Suprapubic skin (tissue), 4 donors: ENCODE data around the gene SLC39A9. TPM values are rescaled to one million over a fixed set of nuclear protein-coding genes. Genes with fewer than 3 reads are reported as not detected.

Source experiments
- DNase-seq, 2 donors: peaks; one replicate each; pipeline ENCODE4 v3.0.0-alpha.2; 2019; ENCODE audit warnings: low spot score in 2 of 2
- H3K27ac ChIP-seq: fragments of 200-600 bp; sonication (generic); one replicate; pipeline ENCODE4 v1.5.1; 2019
- H3K27me3 ChIP-seq: fragments of 200-600 bp; sonication (generic); one replicate; pipeline ENCODE4 v1.5.1; 2019
- H3K36me3 ChIP-seq: fragments of 200-600 bp; sonication (generic); one replicate; pipeline ENCODE4 v1.5.1; 2019
- H3K4me1 ChIP-seq: fragments of 200-600 bp; sonication (generic); one replicate; pipeline ENCODE4 v1.5.1; 2019
- H3K4me3 ChIP-seq: fragments of 200-600 bp; sonication (generic); one replicate; pipeline ENCODE4 v1.5.1; 2019; ENCODE audit warnings: mild to moderate bottlenecking
- H3K9me3 ChIP-seq: fragments of 200-600 bp; sonication (generic); one replicate; pipeline ENCODE4 v1.5.1; 2019
- EP300 ChIP-seq: sonication (generic); formaldehyde crosslinking; IDR thresholded peaks from one replicate; pipeline ENCODE4 v1.6.1; 2017; ENCODE audit warnings: antibody characterized with exemption
- POLR2A ChIP-seq, 2 donors: fragments of 450-650 bp; IDR thresholded peaks; one replicate each; pipeline ENCODE4 v1.6.1; 2017; ENCODE audit warnings: antibody characterized with exemption in 2 of 2, mild to moderate bottlenecking in 2 of 2, moderate library complexity in 2 of 2
- POLR2AphosphoS5 ChIP-seq, 3 donors: sonication (generic); formaldehyde crosslinking; IDR thresholded peaks; one replicate each; pipeline ENCODE4 v1.6.1; 2017; ENCODE audit warnings: antibody characterized with exemption in 3 of 3
- WGBS: methylation state at CpG from one replicate; pipeline ENCODE4 v1.1.5; 2018; 5-methylcytosine and 5-hydroxymethylcytosine counted together
- total RNA-seq, 4 donors: library from RNA; depleted of rRNA; stranded (reverse); fragments of >200 nt; gene quantifications; one replicate each; pipeline ENCODE4 v1.1.0, GENCODE V29; 2016
- TF ChIP-seq, protein P1 (sequence below), 2 donors: fragments of 200-600 bp in 1 of 2; fragments of 450-650 bp in 1 of 2; sonication (generic) in 1 of 2; IDR thresholded peaks; one replicate each; pipeline ENCODE4 v1.5.1; 2016 to 2019; ENCODE audit warnings: antibody characterized with exemption in 2 of 2, mild to moderate bottlenecking in 1 of 2, moderate library complexity in 1 of 2

The SLC39A9 gene
- total RNA-seq, 4 donors from 2014 or later = 46.5 to 65.6 (median 60.2) TPM

- Histone ChIP-seq H3K36me3 (peaks cover 43% of the 10 kb centered on the region), H3K27ac (no peak overlapping the region), H3K4me3 (no peak overlapping the region), H3K9me3 (no peaks in the 10 kb centered on the region), H3K4me1 (peaks cover 47% of the 10 kb centered on the region), H3K27me3 (no peaks in the 10 kb centered on the region)
- 96% methylated on average over 4 of the region's 4 CpGs for WGBS
- DNase-seq = no peak
- TF ChIP-seq POLR2A (IDR thresholded peaks at IDR 0.05) = no peak
- TF ChIP-seq, protein P1, sequence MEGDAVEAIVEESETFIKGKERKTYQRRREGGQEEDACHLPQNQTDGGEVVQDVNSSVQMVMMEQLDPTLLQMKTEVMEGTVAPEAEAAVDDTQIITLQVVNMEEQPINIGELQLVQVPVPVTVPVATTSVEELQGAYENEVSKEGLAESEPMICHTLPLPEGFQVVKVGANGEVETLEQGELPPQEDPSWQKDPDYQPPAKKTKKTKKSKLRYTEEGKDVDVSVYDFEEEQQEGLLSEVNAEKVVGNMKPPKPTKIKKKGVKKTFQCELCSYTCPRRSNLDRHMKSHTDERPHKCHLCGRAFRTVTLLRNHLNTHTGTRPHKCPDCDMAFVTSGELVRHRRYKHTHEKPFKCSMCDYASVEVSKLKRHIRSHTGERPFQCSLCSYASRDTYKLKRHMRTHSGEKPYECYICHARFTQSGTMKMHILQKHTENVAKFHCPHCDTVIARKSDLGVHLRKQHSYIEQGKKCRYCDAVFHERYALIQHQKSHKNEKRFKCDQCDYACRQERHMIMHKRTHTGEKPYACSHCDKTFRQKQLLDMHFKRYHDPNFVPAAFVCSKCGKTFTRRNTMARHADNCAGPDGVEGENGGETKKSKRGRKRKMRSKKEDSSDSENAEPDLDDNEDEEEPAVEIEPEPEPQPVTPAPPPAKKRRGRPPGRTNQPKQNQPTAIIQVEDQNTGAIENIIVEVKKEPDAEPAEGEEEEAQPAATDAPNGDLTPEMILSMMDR (IDR thresholded peaks at IDR 0.05) = no peak
- TF ChIP-seq POLR2AphosphoS5 (IDR thresholded peaks at IDR 0.05) = no peak
Observed at GRCh38 chr14:69395929-69396328, 2.6 kb upstream of the SLC39A9 start.

- Histone ChIP-seq H3K27ac (peak overlapping the region; percentile 92), H3K9me3 (no peaks in the 10 kb centered on the region), H3K4me3 (peak overlapping the region; percentile 84), H3K4me1 (peaks cover 57% of the 10 kb centered on the region), H3K27me3 (no peaks in the 10 kb centered on the region), H3K36me3 (peaks cover 21% of the 10 kb centered on the region)
- WGBS = 0% methylated on average over 7 of the region's 18 CpGs
- TF ChIP-seq POLR2AphosphoS5 (IDR thresholded peaks at IDR 0.05) (no peak), POLR2A (IDR thresholded peaks at IDR 0.05) (no peak)
- peak in 1 of 2 donors; percentile 79 for DNase-seq
Observed at GRCh38 chr14:69398818-69399210, 322 bp downstream of the SLC39A9 start.

DNA sequence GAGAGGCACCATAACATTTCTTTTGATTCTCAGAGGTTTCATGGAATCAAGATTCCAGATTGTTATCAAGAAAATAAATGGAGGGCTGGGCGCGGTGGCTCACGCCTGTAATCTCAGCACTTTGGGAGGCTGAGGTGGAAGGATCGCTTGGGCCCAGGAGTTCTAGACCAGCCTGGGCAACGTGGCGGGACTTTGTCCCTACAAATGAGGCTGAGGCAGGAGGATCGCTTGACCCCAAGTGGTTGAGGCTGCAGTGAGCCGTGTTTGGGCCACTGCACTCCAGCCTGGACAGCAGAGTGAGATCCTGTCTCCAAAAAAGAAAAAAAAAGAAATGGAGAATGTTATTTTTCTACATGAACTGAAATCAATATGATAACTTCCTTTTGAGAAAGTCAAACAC is 1.3 kb downstream of the SLC39A9 start:
- Histone ChIP-seq H3K27me3 (no peaks in the 10 kb centered on the region), H3K4me3 (peak overlapping the region; percentile 84), H3K27ac (no peak overlapping the region), H3K4me1 (peaks cover 57% of the 10 kb centered on the region), H3K36me3 (peaks cover 11% of the 10 kb centered on the region), H3K9me3 (no peaks in the 10 kb centered on the region)
- TF ChIP-seq, protein P1 (IDR thresholded peaks at IDR 0.05) = no peak
- TF ChIP-seq EP300 (no peak), POLR2AphosphoS5 (IDR thresholded peaks at IDR 0.05) (no peak), POLR2A (IDR thresholded peaks at IDR 0.05) (no peak)
- no peak for DNase-seq
- WGBS = 94% methylated on average over 8 of the region's 8 CpGs

DNA sequence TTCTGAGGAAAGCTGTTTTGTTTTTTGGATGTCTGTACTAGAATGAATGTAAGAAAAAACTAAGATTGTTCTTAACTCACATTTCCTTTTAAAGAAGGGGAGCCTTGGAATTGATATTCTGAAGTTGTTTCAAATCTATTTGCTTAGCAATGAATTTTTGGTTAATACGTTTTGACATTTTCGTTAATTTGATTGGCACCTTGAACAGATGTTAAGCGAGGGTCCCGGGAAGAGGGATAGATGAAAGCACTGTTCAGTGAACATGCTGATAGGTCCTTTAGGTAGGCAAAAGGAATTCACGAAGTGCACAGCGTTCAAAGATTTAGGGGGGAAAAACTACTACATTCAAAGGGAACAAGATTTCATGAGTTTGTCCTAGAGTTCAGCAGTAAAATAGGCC is 1.7 kb downstream of the SLC39A9 start:
- no peak for DNase-seq
- TF ChIP-seq, protein P1 (IDR thresholded peaks at IDR 0.05) = no peak
- TF ChIP-seq POLR2A (IDR thresholded peaks at IDR 0.05) (no peak), EP300 (no peak), POLR2AphosphoS5 (IDR thresholded peaks at IDR 0.05) (no peak)
- Histone ChIP-seq H3K27ac (no peak overlapping the region), H3K4me3 (peak overlapping the region; percentile 84), H3K9me3 (no peaks in the 10 kb centered on the region), H3K36me3 (peaks cover 7% of the 10 kb centered on the region), H3K4me1 (peaks cover 56% of the 10 kb centered on the region), H3K27me3 (no peaks in the 10 kb centered on the region)
- 81% methylated on average over 6 of the region's 6 CpGs for WGBS

DNA sequence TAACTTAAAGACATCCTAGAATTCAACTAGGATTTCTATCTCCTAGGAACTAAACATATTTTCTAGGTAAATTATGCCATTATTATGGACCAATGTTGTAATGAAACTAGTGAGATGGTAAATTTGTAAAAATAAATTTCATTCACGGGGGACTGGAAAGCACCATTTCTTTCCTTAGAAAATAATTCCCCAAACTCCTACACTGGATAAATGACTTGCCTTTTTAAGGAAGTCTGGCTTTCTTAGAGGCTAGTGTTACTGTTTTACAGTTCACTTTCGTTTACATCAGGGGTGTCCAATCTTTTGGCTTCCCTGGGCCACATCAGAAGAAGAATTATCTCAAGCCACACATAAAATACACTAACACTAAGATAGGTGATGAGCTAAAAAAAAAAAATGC is 3.3 kb downstream of the SLC39A9 start:
- peaks cover 42% of the 10 kb centered on the region for H3K4me1 ChIP-seq
- no peak for DNase-seq
- H3K36me3 ChIP-seq = no peaks in the 10 kb centered on the region
- H3K27me3 ChIP-seq = no peaks in the 10 kb centered on the region
- no peak for TF ChIP-seq EP300
- TF ChIP-seq, protein P1 (IDR thresholded peaks at IDR 0.05) = no peak
- TF ChIP-seq POLR2A (IDR thresholded peaks at IDR 0.05) = no peak
- TF ChIP-seq POLR2AphosphoS5 (IDR thresholded peaks at IDR 0.05) = no peak
- H3K27ac ChIP-seq = no peak overlapping the region
- no peak overlapping the region for H3K4me3 ChIP-seq
- H3K9me3 ChIP-seq = no peaks in the 10 kb centered on the region
- WGBS = 79% methylated on average over 2 of the region's 2 CpGs

DNA sequence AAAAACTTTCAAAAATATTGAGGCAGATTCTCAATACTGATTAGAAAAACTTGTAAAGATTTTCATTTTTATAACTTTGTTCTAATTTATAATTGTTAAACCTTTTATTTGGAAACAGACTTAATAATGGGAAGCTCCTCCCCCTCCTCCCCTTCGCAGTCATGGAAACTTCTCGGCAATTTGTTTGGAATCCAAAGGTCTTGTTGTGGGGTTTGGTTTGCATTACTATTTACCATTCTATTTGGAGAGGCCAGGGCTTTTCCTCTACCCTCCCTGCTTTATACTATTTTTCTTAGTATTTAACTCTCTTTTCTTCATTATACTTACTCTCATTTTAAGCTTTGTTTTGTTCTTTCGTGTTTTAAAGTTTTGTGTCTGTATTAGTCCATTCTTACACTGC is 6.0 kb downstream of the SLC39A9 start:
- Histone ChIP-seq H3K27me3 (no peaks in the 10 kb centered on the region), H3K9me3 (no peaks in the 10 kb centered on the region), H3K4me3 (no peak overlapping the region), H3K36me3 (no peaks in the 10 kb centered on the region), H3K27ac (no peak overlapping the region), H3K4me1 (peaks cover 28% of the 10 kb centered on the region)
- DNase-seq = no peak
- TF ChIP-seq POLR2A (IDR thresholded peaks at IDR 0.05) (no peak), EP300 (no peak)
- TF ChIP-seq, protein P1 (IDR thresholded peaks at IDR 0.05) = no peak
- WGBS = 96% methylated on average over 3 of the region's 3 CpGs
